ENCODE measurements around the gene ADM2.

DNA sequence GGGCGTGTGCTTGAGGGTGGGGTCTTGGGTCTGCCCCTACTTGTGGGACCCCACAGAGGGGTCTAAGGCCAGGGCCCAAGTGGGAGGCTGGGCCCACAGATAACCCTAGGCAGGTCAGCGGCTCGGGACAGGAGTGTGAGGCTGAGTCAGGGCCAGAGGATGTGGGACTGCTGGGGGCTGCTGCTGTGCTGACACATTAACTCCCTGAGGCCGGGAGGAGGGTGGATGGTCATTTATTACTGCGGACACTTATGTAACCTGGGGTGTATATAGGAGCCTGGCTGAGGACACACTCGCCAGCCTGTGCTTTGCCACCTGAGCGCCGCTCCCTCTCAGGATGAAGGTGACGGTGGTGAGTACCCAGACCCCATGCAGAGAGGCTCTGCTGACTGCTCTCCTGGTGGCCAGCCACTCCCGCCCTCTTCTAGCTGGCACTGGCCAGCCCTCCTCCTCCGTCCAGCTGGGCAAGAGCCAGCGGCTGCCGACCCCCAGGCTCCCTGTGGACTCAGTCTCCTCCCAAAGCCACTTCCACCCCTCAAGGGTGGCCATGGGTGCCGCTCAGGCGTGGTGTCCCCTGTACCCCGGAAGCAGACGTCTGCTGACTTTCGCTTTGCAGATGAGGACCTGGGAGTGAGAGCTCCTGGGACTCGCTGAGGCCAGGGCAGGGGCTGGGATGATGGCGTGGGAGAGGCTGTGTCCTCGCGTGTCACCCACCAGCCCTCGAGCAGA is 5.4 kb downstream of the ADM2 start, which contains the start of gene MIOX:
- TF ChIP-seq, protein P1, sequence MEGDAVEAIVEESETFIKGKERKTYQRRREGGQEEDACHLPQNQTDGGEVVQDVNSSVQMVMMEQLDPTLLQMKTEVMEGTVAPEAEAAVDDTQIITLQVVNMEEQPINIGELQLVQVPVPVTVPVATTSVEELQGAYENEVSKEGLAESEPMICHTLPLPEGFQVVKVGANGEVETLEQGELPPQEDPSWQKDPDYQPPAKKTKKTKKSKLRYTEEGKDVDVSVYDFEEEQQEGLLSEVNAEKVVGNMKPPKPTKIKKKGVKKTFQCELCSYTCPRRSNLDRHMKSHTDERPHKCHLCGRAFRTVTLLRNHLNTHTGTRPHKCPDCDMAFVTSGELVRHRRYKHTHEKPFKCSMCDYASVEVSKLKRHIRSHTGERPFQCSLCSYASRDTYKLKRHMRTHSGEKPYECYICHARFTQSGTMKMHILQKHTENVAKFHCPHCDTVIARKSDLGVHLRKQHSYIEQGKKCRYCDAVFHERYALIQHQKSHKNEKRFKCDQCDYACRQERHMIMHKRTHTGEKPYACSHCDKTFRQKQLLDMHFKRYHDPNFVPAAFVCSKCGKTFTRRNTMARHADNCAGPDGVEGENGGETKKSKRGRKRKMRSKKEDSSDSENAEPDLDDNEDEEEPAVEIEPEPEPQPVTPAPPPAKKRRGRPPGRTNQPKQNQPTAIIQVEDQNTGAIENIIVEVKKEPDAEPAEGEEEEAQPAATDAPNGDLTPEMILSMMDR (IDR thresholded peaks at IDR 0.05): no peak
- no peak for TF ChIP-seq POLR2A (IDR thresholded peaks at IDR 0.05)
